COLO668 (cell line): Measurements from ENCODE around the gene PPP4C.

Source experiments
- DNase-seq: peaks from one replicate; lab custom pipeline; 2025; ENCODE audit not compliant: unreplicated experiment; lab: John Stamatoyannopoulos, UW

PPP4C gene

GRCh38 chr16:30054959-30055553 is 20.7 kb upstream of the PPP4C start:
- DNase-seq: peak; percentile 59

- no peak for DNase-seq
Measured at GRCh38 chr16:30060346-30060745, 15.4 kb upstream of the PPP4C start.

- no peak for DNase-seq
Measured at GRCh38 chr16:30060836-30061554, 14.8 kb upstream of the PPP4C start.

- DNase-seq: no peak
Measured at GRCh38 chr16:30063278-30063892, 12.4 kb upstream of the PPP4C start.

DNA sequence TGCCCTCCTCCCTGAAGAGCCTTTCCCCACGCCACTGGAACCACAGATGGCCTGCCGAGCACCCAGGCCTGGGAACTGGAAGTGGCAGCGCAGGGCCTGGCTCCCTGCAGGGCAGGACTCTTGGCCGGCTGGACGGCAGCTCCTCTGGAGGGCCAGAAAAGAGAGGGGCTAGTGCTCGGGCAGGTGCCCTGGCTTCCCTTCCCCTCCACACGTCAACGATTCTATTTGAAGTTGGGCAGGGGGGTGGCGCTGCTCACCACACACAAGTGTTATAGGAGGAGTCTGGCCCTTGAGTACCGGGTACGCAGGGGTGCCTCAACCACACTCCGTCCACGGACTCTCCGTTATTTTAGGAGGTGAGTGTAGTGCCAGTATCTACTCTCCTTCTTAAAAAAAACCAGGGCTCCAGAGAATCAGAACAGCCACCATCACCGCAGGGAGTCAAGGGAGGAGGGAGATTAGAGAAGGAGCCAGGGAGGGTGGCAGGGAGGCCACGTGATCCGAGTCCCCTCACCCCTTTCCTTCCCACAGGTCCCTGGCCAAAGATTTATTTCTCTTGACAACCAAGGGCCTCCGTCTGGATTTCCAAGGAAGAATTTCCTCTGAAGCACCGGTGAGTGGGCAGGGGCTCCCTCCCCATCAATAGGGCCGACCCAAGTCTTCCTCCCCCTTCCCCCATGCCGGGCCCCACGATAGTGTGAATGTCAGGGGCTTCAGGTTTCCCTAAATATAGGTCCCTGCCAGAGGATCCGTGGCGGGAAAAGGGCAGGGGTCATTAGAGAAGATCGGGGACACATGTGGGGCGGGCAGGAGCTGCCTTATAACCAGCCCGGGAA is 11.7 kb upstream of the PPP4C start:
- peak; percentile 82 for DNase-seq

DNA sequence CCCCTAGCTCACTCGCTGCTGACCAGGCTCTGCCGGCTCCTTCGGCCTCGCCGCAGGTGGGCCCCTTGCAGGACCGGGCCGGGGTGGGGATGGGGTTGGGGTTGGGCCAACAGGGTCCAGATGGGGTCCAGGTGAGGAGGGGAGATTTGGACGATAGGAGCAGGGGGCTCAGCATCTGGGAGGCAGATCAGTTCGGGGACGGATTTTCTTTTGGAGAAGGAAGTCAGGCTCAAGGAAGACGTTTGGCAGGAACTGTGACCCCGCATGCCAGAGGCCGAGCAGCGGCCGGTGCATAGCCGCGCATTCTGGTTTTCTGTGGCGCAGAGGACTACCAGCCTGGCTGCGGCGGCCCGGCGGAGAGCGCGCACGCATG is 11.1 kb upstream of the PPP4C start:
- no peak for DNase-seq

GRCh38 chr16:30065102-30065942 is 10.5 kb upstream of the PPP4C start, which contains the start of gene ALDOA:
Gene ALDOA, plus strand, starts transcription at chr16:30065760. Its CDS starts 1,138 bp downstream, at chr16:30066898.
- DNase-seq: peak; percentile 99

GRCh38 chr16:30065943-30066760 is 9.6 kb upstream of the PPP4C start:
- peak; percentile 41 for DNase-seq

- no peak for DNase-seq
Measured at GRCh38 chr16:30066761-30067583, 8.8 kb upstream of the PPP4C start.

DNA sequence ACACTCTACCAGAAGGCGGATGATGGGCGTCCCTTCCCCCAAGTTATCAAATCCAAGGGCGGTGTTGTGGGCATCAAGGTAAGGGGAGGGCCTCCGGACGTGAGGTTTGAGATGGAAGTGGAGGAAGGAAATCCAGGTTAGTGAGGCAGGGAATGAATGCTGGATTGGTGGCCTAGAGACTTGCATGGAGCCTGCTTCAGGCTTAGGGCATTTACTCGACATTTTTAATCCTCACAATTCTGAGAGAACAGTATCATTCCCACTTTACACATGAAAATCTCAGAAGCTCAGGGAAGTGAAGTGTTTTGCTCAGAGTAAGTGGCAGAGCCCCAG is 8.2 kb upstream of the PPP4C start:
- no peak for DNase-seq

GRCh38 chr16:30068333-30068732 is 7.5 kb upstream of the PPP4C start:
- DNase-seq: no peak

DNA sequence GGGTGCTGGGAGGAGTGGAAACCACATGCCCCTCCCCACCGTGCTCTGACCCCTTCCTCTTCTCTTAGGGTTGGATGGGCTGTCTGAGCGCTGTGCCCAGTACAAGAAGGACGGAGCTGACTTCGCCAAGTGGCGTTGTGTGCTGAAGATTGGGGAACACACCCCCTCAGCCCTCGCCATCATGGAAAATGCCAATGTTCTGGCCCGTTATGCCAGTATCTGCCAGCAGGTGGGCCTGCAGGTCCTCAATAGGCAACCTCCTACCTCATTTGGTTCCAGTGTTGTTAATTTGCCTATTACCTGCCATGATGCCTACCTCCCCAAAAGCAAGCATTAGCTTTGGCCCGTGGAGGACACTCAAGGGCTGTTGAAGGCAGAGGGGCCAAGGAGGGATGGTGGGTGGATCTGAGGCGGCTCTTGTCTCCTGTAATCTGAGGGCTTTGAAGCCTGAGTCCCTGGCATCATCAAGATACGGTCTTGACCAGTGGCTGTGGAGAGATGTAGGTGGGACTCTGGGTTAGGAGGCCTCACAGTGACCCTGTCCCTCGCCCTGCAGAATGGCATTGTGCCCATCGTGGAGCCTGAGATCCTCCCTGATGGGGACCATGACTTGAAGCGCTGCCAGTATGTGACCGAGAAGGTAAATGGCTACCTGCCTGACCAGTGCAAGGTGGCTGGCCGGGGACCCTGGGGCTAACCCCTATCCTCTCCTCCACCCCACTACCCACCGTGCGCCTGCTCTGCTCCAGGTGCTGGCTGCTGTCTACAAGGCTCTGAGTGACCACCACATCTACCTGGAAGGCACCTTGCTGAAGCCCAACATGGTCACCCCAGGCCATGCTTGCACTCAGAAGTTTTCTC is 6.8 kb upstream of the PPP4C start:
- DNase-seq: peak; percentile 26

DNA sequence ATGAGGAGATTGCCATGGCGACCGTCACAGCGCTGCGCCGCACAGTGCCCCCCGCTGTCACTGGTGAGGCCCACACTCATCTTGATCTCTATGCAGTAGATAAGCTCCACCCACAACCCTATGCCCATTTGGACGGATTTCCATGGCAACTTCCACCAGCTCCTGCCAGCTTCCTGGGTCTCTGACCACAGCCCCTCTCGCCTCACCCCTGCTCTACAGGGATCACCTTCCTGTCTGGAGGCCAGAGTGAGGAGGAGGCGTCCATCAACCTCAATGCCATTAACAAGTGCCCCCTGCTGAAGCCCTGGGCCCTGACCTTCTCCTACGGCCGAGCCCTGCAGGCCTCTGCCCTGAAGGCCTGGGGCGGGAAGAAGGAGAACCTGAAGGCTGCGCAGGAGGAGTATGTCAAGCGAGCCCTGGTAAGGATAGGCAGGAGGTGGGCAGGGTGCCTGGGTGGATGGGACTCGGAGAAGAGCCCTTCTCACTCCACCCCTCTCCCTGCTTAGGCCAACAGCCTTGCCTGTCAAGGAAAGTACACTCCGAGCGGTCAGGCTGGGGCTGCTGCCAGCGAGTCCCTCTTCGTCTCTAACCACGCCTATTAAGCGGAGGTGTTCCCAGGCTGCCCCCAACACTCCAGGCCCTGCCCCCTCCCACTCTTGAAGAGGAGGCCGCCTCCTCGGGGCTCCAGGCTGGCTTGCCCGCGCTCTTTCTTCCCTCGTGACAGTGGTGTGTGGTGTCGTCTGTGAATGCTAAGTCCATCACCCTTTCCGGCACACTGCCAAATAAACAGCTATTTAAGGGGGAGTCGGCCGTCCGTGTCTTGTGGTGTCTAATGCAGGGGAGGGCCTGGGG is 6.0 kb upstream of the PPP4C start:
- no peak for DNase-seq

- no peak for DNase-seq
Measured at GRCh38 chr16:30070490-30070889, 5.3 kb upstream of the PPP4C start.

DNA sequence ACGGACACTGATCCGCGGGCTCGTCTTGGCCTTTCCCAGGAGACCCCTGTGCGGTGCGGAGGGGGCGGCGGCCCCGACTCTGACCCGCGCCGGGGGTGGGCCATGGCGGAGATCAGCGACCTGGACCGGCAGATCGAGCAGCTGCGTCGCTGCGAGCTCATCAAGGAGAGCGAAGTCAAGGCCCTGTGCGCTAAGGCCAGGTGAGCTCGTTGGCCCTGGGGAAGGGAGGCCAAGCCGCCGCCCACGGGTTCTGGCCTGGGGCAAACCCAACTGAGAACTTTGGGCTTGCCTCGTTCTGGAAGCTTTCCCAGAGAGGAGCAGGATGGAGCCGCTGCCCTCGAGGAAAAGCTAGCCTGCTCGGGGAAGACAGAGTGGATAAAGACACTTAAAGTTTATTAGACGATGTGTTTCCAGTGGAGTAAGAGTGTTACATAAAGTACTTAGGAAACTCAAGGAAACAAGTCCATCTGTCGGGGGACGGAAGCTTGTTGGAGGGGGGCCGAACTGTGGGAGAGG is 540 bp downstream of the PPP4C start:
- peak; percentile 34 for DNase-seq

GRCh38 chr16:30077656-30078055 is 1.9 kb downstream of the PPP4C start:
- DNase-seq: no peak

GRCh38 chr16:30078744-30079143 is 3.0 kb downstream of the PPP4C start:
- DNase-seq: no peak
